ENCODE measurements around the gene RTN4.

GRCh38 chr2:55022476-55022875 is 27.8 kb downstream of the RTN4 start:
- TF ChIP-seq CTCF (conservative IDR thresholded peaks at IDR 0.05), result no peak
- TF ChIP-seq EZH2 (IDR thresholded peaks at IDR 0.05; ENCODE audit: low read depth), result no peak

All from PC-9 (cell line).